Rectal smooth muscle tissue (tissue), 1 donor: ENCODE data around the gene ALOX5AP.

Source experiments
- H3K27ac ChIP-seq: one replicate; pipeline ENCODE4 v1.7.0; 2013; ENCODE audit warnings: low read depth, low read length, inconsistent platforms
- H3K27me3 ChIP-seq: one replicate; pipeline ENCODE4 v1.7.0; 2013; ENCODE audit warnings: low read length; ENCODE audit not compliant: control insufficient read depth, insufficient read depth
- H3K36me3 ChIP-seq: one replicate; pipeline ENCODE4 v1.7.0; 2013; ENCODE audit warnings: low read length; ENCODE audit not compliant: control insufficient read depth, insufficient read depth
- H3K4me1 ChIP-seq: one replicate; pipeline ENCODE4 v1.7.0; 2013; ENCODE audit warnings: low read length; ENCODE audit not compliant: control insufficient read depth, insufficient read depth
- H3K4me3 ChIP-seq: one replicate; pipeline ENCODE4 v1.7.0; 2013; ENCODE audit warnings: low read length
- H3K9ac ChIP-seq: one replicate; pipeline ENCODE4 v1.7.0; 2013; ENCODE audit warnings: low read length

ALOX5AP gene

GRCh38 chr13:30763786-30764413, 28.6 kb downstream of the ALOX5AP start:
- no peaks in the 10 kb centered on the region for H3K36me3 ChIP-seq
- H3K27me3 ChIP-seq = no peaks in the 10 kb centered on the region
- no peak overlapping the region for H3K9ac ChIP-seq
- H3K4me1 ChIP-seq = no peaks in the 10 kb centered on the region
- no peak overlapping the region for H3K4me3 ChIP-seq
- H3K27ac ChIP-seq = no peak overlapping the region

GRCh38 chr13:30766231-30766630, 30.9 kb downstream of the ALOX5AP start:
- Histone ChIP-seq H3K4me1 (no peaks in the 10 kb centered on the region), H3K4me3 (no peak overlapping the region), H3K27ac (no peak overlapping the region), H3K36me3 (no peaks in the 10 kb centered on the region), H3K9ac (no peak overlapping the region), H3K27me3 (no peaks in the 10 kb centered on the region)

- Histone ChIP-seq H3K4me3 (no peak overlapping the region), H3K4me1 (no peaks in the 10 kb centered on the region)
These were observed 35.6 kb downstream of the ALOX5AP start for GRCh38 chr13:30770929-30771328.

GRCh38 chr13:30773561-30773960, 38.2 kb downstream of the ALOX5AP start:
- H3K27me3 ChIP-seq = no peaks in the 10 kb centered on the region
- no peaks in the 10 kb centered on the region for H3K4me1 ChIP-seq
- H3K36me3 ChIP-seq = no peaks in the 10 kb centered on the region
- no peak overlapping the region for H3K27ac ChIP-seq
- H3K4me3 ChIP-seq = no peak overlapping the region
- H3K9ac ChIP-seq = no peak overlapping the region

More at GRCh38 chr13:30770929-30771328, 35.6 kb downstream of the ALOX5AP start:
- H3K27me3 ChIP-seq = no peaks in the 10 kb centered on the region
- no peak overlapping the region for H3K9ac ChIP-seq
- H3K36me3 ChIP-seq = no peaks in the 10 kb centered on the region
- no peak overlapping the region for H3K27ac ChIP-seq

- Histone ChIP-seq H3K9ac (no peak overlapping the region), H3K4me1 (no peaks in the 10 kb centered on the region), H3K27ac (no peak overlapping the region), H3K27me3 (no peaks in the 10 kb centered on the region), H3K36me3 (no peaks in the 10 kb centered on the region), H3K4me3 (no peak overlapping the region)
These were observed 38.9 kb downstream of the ALOX5AP start for GRCh38 chr13:30774214-30774730.

GRCh38 chr13:30776661-30777060, 41.3 kb downstream of the ALOX5AP start:
- Histone ChIP-seq H3K27ac (no peak overlapping the region), H3K4me3 (no peak overlapping the region), H3K36me3 (no peaks in the 10 kb centered on the region), H3K27me3 (no peaks in the 10 kb centered on the region), H3K4me1 (no peaks in the 10 kb centered on the region), H3K9ac (no peak overlapping the region)

- Histone ChIP-seq H3K4me1 (no peaks in the 10 kb centered on the region), H3K27me3 (no peaks in the 10 kb centered on the region), H3K36me3 (no peaks in the 10 kb centered on the region), H3K4me3 (no peak overlapping the region), H3K9ac (no peak overlapping the region), H3K27ac (no peak overlapping the region)
These were observed 43.7 kb downstream of the ALOX5AP start for GRCh38 chr13:30779016-30779415.

- no peak overlapping the region for H3K9ac ChIP-seq
- H3K36me3 ChIP-seq = no peaks in the 10 kb centered on the region
- no peaks in the 10 kb centered on the region for H3K4me1 ChIP-seq
- no peaks in the 10 kb centered on the region for H3K27me3 ChIP-seq
- no peak overlapping the region for H3K4me3 ChIP-seq
- H3K27ac ChIP-seq = no peak overlapping the region
These were observed 44.3 kb downstream of the ALOX5AP start for GRCh38 chr13:30779608-30780007.

- no peaks in the 10 kb centered on the region for H3K27me3 ChIP-seq
- no peak overlapping the region for H3K4me3 ChIP-seq
- H3K4me1 ChIP-seq = no peaks in the 10 kb centered on the region
- H3K36me3 ChIP-seq = no peaks in the 10 kb centered on the region
- H3K27ac ChIP-seq = no peak overlapping the region
- no peak overlapping the region for H3K9ac ChIP-seq
These were observed 45.1 kb downstream of the ALOX5AP start for GRCh38 chr13:30780338-30780981.

- Histone ChIP-seq H3K27ac (no peak overlapping the region), H3K4me3 (no peak overlapping the region), H3K36me3 (no peaks in the 10 kb centered on the region), H3K4me1 (no peaks in the 10 kb centered on the region), H3K27me3 (no peaks in the 10 kb centered on the region), H3K9ac (no peak overlapping the region)
These were observed 50.0 kb downstream of the ALOX5AP start for GRCh38 chr13:30785191-30785850.

GRCh38 chr13:30786648-30787047, 51.3 kb downstream of the ALOX5AP start:
- H3K27ac ChIP-seq = no peak overlapping the region

GRCh38 chr13:30787738-30788525, 52.6 kb downstream of the ALOX5AP start:
- no peak overlapping the region for H3K4me3 ChIP-seq
- H3K27me3 ChIP-seq = no peaks in the 10 kb centered on the region
- no peaks in the 10 kb centered on the region for H3K36me3 ChIP-seq
- no peak overlapping the region for H3K9ac ChIP-seq
- no peak overlapping the region for H3K27ac ChIP-seq
- H3K4me1 ChIP-seq = peaks cover 5% of the 10 kb centered on the region

More at GRCh38 chr13:30786648-30787047, 51.3 kb downstream of the ALOX5AP start:
- no peaks in the 10 kb centered on the region for H3K27me3 ChIP-seq
- H3K9ac ChIP-seq = no peak overlapping the region
- no peaks in the 10 kb centered on the region for H3K4me1 ChIP-seq
- H3K36me3 ChIP-seq = no peaks in the 10 kb centered on the region
- no peak overlapping the region for H3K4me3 ChIP-seq
